Hematopoietic multipotent progenitor cell treated with erythropoietin and hydrocortisone succinate and interleukin-3 and kit ligand, for 6 days (in vitro differentiated cells): ENCODE results near the gene VPS8.

ENCODE experiments used
- DNase-seq: peaks from one replicate; pipeline ENCODE4 v3.0.0-alpha.2; 2015

The VPS8 gene

DNA sequence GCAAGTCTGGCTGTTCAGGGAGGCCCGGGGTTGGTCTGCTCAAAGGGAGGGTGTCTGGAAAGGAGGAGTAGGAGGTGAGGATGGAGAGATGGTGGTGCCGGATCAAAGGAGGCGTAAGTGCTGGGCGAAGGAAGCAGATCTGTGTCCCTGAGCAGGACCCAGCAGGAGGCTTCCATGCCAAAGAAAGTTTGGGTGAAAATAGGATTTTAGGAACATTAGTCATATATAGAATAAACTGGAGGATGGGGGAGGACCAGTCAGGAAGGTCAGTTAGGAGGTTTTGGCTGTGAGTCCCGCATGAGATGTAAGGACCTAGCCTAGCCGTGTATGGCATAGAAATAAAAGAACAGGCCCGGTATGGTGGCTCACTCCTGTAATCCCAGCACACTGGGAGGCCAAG is 28.6 kb upstream of the VPS8 start:
- no peak for DNase-seq

GRCh38 chr3:184784731-184785500 is 27.1 kb upstream of the VPS8 start:
- DNase-seq, result no peak

DNA sequence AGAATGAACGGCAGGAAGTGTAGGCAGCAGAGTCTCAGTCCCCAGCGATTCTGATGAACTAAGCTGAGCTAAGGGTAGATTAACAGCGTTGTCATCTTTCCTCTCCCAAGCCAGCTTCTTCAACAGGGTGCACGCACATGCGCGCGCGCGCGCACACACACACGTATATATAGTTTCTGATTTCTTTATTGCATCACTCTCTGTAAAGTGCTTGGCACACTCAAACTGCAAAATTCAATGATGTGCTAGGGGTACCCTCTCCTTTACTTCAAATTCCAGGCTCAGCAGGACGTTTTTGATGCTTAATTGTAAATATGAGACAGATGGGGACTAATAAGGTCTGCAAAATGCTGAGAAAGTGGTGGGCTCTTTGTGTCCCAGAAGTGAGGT is 26.1 kb upstream of the VPS8 start:
- DNase-seq, result no peak

- peak; percentile 67 for DNase-seq
Measured at GRCh38 chr3:184786280-184786941, 25.6 kb upstream of the VPS8 start.

DNA sequence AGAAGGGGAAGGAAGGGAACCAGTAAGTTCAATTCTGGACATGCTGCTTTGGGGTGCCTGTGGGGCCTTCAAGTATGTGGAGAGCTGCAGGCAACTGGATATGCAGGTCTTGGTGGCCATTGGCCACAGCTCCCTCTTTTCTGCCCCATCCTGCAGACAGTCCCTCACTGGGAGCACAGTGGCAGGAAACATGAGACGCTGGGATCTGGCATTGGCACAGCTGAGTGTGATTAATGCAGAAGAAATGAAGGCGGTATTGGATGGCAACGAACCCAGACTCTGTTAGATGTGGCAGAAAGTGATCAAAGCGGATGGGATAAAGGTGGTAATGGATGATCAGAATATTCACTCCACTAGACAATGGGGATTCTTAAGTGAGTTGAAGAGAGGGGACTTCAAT is 23.2 kb upstream of the VPS8 start:
- no peak for DNase-seq

DNA sequence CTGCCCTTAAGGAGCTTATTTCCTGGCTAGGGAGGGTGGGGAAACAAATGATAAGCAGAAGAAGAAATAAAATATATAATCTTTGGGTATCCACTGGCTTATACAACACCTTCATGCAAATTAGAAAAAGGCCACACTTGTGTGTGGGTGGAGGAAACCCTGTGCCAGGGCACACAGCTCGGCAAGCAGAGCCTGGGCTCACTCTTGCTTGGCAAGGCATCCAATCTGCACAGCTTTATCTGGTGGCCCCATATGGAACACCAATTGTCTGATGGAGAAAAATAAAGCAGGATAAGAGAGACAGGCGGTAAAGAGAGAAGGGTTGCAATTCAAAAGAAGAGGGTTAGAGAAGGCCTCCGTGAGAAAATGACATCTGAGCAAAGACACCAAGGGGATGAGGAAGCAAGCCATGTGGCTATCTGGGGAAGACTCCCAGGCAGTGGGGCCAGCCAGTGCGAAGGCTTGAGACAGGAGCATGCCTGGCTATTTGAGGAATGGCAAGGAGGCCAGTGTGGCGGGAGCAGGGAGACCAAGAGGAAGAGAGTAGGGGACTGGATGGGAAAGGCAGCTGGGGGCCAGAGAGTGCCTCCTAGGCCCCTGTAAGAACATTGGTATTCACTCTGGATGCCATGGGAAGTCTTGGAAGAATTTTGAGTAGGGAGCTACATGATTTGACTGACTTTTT is 22.5 kb upstream of the VPS8 start:
- no peak for DNase-seq

GRCh38 chr3:184791171-184791570 is 20.8 kb upstream of the VPS8 start:
- DNase-seq, result no peak

DNA sequence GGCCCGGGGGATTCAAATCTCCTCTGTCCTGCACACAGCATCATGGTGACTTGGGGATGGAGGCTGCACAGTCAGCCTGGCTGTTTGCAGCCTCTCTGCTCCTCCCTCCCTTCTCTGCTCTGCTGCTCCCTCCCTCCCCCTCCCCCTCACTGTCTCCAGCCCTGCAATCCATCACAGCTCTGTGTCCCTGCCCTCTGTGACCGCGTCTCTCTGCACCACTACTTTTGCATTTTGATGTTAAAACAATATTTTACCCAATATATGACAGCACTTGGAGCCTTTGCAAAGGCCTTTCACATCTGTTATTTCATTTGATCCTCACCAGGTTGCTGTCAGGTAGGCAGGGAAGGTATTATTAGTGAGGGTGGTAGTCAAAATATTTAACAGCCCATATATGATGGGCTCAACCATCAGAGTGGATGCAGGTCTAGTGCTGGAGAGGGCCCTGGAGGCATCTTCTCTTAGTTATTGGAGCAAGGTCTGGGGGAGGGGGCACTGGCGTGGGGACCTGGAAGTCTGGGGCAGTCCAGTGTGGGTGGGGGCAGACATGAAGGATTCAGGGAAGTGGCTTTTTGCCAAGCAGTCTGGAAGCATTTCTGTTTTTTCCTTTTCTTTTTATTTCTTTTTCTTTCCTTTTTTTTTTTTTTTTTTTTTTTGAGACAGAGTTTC is 16.3 kb upstream of the VPS8 start:
- DNase-seq, result no peak

- no peak for DNase-seq
Measured at GRCh38 chr3:184796551-184796950, 15.4 kb upstream of the VPS8 start.

- no peak for DNase-seq
Measured at GRCh38 chr3:184796954-184797353, 15.0 kb upstream of the VPS8 start.

- DNase-seq, result no peak
Measured at GRCh38 chr3:184798120-184798519, 13.8 kb upstream of the VPS8 start.

DNA sequence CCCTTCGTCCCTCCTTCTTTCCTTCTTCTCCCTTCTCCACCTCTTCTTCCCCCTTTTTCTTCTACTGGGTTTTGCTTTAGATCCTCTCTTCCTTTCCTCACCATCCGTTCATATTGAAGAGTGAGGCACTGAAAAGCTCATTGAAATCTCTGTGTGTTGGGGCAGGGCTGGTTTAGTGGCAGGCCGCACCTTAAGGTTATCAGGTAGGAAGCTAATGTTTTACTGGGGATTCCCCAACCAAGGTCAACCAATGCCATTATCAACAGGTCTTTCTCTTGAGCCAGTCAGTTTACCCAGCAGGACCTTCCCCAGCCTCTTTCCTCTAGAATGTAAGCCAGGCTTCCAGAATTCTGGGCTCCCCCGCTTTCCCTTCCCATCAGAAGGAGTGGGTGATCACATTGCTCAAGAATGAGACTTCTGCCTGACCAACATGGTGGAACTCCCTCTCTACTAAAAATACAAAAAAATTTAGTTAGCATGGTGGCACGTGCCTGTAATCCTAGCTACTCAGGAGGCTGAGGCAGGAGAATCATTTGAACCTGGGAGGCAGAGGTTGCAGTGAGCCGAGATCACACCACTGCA is 11.5 kb upstream of the VPS8 start:
- DNase-seq, result no peak

DNA sequence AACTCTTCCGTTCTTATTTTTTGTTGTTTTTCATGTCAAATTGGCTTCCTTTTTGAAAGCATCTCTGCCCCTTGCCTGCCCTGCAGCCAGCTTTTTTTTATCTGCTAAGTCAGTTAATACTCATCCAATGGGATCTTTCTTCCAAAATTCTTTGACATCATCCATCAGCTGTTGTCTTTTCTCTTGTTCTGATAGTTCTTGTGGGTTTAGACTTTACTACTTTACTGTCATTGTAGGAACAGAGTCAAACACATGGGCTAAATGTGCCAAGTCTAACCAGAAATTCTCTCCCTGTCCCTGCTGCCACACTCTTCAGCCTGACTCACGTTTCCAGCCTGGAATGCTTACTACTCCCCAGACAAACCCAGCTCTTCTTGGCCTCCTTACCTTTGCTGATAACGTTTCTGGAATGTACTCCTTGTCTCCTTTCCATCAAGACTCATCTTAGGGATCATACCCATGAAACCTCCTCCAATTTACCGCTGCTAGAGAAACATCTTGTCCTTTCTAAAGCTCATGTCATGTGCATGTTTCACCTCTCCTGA is 10.7 kb upstream of the VPS8 start:
- no peak for DNase-seq

DNA sequence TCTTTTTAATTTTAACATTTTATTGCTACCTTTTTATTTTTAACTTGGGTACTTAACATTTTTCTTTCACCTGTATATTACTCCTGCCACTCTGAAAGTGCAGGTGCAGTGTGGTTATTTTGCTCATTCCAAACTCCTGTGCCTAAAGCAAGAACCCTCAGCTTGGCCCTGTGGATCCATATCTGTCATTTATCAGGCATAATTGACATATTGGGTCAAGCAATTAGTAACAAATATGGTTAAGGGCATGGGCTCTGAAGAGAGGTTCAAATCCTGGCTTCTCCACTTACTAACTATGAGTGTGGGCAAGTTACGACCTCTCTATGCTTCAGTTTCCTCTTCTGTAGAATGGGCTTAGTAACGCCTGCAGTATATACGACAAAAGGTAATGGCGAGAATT is 9.8 kb upstream of the VPS8 start:
- no peak for DNase-seq

DNA sequence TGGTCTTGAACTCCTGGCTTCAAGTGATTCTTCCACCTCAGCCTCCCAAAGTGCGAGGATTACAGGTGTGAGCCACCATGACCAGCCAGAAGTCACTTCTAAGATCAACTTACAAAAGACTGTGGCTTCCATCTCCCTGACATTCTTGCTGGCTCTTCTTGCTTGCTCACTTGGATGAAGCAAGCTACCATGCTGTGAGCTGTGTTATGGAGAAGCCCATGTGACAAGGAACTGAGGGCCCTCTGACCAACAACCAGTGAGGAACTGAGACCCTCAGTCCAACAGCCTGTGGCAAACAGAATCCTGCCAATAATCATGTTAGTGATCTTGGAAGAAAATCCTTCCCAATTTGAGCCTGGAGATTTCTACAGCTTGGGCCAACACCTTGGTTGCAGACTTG is 7.2 kb upstream of the VPS8 start:
- no peak for DNase-seq

DNA sequence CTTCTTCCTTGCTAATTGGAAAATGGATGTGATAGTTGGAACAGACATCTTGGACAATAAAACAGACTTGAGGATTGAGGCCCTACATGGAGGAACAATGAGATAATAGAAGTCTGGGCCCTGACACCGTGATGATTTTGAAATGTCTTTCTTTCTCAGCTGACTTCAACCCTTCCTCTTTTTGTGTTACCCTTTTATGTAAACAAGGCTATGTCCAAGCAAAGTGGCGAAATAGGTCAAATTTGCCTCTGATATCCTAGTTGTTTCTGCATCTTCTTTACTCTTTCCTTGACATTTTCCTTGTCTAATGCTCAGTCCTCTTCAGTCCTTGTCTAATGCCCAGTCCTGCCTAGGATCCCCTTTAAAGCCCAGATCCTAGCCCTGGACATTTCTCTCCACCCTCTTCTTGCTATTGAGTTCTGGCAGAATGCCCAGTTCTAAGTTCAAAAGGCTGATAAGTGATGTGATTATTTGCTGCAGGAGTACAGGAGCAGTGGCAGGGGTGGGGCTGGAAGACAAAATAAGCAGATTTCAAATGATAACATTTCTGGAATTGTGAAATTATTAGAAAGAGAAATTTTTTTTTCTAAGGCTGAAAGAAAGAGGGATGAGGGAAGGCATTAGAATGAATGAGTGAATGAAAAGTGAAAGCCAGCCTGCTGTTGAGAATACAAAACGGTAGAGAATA is 6.5 kb upstream of the VPS8 start:
- DNase-seq, result peak; percentile 72

DNA sequence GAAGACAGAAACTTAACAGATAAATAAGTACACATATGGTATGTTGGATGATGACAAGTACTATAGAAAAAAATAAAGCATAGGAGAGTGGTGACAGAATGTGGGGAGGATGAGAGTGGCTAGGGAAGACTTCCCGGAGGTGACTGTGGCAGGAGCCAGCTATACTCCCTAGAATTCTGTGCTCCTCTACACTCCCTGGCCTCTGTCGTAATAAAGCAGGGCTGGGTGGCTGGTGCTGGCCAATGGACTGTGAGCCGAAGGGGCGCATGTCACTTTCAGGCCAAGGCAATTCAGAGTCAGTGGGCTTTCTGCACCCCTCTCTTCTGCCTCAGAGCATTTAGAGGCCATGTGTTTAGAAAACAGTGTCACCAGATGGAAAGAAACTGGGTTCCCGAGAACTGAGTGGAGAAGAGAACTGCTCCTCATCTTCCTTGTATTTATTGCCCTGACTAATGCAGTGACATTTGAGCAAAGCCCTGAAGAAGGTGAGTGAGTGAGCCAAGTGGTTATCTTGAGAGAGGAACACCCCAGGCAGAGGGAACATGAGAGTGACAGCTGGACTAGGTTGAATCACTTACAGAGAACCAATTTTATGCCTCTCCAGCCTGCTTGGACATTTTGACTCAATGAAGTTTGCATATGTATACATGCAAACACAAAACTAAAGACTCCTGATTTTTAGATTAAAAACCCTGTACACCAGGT is 5.2 kb upstream of the VPS8 start:
- DNase-seq, result no peak

DNA sequence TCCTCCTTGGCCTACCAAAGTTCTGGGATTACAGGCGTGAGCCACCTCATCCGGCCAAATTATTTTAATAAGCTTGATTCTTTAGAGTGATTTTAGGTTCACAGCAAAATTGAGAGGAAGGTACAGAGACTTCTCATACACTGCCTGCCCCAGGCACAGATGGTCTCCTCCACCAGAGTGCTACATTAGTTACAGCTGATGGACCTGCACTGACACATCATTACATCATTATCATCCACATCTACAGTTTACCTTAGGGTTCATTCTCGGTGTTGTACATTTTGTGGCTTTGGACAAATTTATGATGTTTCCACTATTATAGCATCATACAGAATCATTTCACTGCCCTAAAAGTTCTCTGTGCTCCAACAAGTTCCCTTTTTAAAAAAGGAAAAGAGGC is 4.4 kb upstream of the VPS8 start:
- DNase-seq, result no peak

GRCh38 chr3:184808021-184808420 is 3.9 kb upstream of the VPS8 start:
- DNase-seq, result peak; percentile 57

DNA sequence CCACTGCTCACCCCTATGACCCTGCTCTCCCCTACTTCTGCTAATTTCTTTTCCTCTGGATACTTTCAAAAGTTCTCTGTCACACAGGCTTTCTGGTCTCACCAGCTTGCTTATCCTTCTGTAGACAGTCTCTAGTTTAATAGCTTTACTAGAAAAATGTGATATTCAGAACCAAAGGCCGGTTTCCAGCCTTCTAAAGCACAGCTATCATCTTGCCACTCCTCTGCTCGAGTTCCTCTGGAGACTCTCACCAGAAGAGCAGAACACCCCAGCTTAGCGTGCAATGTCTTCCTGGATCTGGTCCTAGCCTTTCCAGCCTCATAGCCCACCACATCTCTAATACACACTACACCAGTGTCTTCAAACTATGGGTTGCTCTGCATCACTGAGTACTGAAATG is 1.8 kb upstream of the VPS8 start:
- DNase-seq, result no peak

GRCh38 chr3:184811034-184811433 is 932 bp upstream of the VPS8 start:
- DNase-seq, result no peak

DNA sequence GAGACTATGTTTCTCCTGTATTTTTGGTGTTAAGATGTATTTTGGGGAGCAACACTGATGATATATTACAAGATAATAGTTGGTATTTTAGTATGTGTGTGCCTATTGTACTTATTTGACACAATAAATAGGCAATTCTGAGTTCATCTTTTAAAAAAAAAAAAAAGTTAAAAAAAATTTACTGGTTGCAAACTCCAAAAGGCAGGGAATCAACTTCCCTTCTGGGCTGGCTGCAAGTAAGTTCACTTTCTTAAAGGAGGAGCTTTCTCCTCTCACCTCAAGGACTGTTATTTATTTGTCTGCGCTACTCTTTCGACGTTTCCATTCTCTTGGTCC is 335 bp upstream of the VPS8 start:
- DNase-seq, result no peak
